HuH-7 (cell line): ENCODE results near the gene PDK4.
"Not testable (repeated sequence)": the region's sequence is repeated elsewhere in the genome, so short reads cannot be mapped to it uniquely, and the experiment has no call there.

Experiments
- DNase-seq: peaks from one replicate; pipeline ENCODE4 v3.0.0; 2011; ENCODE audit warnings: low spot score

Gene PDK4

DNA sequence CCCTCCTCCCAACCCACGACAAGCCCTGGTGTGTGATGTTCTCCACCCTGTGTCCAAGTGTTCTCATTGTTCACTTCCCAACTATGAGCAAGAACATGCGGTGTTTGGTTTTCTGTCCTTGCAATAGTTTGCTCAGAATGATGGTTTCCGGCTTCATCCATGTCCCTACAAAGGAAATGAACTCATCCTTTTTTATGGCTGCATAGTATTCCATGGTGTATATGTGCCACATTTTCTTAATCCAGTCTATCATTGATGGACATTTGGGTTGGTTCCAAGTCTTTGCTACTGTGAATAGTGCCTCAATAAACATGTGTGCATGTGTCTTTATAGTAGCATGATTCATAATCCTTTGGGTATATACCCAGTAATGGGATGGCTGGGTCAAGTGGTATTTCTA, 8.5 kb upstream of the PDK4 start:
- not testable (repeated sequence) for DNase-seq

DNA sequence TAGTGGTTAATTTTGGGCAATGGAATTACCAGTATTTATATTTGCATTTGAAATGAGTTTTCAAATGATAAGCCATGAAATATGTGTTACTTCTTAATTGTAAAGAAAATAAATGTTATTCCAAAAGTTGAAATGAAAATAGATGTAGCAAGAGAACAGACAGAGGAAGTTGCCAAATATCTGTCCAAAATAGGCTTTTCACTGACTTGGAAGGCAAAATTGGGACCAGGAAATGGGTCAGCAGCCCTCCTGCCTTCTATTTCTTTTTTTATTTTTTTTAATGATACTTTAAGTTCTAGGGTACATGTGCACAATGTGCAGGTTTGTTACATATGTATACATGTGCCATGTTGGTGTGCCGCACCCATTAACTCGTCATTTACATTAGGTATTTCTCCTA, 8.1 kb upstream of the PDK4 start:
- DNase-seq, result not testable (repeated sequence)

DNA sequence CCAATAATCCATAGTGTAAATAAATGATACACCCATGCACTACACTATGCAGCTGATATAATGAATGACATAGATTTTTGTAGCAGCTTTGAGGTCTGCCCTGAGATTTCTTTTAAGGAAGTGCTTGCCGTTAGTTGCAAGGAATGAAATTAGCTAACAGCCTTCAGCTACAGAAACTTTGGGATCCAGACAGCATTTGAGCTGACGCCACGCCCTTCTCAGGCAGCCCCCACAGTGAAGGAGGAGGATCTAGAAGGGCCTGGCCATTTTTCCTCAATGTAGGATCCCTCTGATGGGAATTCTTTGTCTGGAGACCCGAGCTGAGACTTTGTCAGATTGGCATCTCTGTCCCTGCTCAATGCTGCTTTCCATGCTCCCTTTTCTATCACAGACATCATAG, 6.1 kb upstream of the PDK4 start:
- DNase-seq, result no peak

DNA sequence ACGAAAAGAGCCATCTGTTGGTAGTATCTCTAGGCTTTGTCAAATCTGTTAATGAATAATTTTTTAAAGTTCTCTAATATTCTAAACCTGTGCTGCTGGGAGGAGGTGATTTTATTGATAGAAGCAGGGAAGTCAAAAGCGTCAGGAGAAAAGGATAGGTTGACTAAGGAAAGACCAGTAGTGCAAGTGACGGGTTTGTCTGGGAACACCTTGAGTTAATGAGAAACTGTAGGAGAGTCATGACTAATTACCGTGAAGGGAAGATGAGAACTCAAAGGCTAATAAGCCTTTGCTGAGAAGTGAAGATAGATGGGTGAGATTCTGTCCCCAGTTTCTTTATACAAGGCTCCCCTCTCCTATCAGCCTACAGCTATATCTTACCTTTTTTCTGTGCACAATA, 5.0 kb upstream of the PDK4 start:
- no peak for DNase-seq

DNA sequence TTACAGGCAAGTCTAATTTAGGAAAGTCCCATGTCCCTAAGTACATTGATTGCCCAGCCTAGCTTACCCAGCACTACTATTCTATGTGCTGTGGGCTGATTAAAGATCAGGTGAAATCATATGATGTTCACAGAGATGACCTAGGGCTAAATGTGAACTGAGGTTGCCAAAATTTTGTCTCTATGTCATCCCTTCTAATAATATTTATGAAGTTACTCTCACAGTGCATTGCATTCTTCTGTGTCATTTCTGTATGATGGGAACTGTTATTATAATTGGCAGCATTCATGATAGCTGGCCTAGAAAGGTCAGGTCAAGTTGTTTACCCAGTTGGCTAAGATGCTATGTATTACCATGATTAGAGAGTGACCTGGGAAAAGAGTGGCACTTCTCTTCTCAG, 2.8 kb upstream of the PDK4 start:
- no peak for DNase-seq

DNA sequence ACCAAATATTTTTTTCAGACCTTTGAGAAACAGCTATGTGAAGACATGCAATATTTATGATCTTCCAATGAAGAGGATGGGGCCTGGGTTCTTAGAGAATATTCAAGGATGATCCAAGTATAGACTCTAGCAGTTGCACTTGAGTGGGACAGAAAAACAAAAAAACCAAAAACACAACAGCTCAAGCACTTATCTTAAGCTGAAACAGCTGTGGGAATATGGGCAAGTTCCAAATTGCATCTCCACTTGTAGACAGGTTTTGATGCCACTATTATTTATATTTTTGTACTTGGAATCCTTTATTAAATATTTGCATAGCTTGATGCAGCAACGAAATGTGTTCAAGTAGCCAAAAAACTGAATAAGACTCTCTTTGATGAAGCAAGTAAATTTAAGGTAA, 2.2 kb upstream of the PDK4 start:
- no peak for DNase-seq

DNA sequence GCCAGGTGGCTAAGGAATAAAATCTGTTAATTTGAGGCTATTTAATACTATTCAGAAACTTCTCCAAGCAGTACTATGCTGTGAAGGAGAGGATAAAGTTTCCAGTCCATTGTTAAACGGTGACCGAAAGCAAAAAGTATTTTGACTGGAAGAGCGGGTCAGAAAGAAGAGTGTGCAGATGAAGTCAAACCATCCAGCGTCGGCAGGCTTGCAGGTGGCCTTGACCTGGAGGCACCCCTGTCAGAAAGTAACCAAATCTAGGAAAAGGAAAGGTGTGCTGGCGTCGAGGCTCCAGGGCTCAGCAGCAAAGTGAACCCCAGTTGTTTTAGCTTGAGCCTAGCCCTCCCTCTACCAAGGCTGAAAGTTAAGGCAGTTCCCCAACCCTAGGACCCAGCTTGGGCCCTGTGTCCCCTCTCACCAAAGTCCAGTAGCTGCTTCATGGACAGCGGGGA, 544 bp downstream of the PDK4 start:
- no peak for DNase-seq

DNA sequence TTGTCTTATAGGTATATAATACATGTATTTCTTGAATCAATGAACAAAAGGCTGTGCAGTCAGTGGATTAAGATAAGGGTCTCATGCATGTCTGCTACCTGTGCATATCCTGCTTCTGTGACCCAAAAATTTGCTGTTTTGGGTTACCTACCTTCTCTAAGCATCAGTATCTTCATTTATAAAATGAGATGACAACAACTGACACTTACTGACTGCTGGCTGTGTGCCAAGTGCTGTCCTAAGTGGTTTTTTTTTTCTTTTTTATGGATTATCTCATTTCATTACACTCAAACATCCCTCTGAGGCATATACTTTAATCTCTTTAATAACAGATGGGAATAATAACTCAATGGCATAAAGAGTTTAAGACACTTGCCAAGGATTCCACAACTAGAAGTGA, 2.1 kb downstream of the PDK4 start:
- no peak for DNase-seq

DNA sequence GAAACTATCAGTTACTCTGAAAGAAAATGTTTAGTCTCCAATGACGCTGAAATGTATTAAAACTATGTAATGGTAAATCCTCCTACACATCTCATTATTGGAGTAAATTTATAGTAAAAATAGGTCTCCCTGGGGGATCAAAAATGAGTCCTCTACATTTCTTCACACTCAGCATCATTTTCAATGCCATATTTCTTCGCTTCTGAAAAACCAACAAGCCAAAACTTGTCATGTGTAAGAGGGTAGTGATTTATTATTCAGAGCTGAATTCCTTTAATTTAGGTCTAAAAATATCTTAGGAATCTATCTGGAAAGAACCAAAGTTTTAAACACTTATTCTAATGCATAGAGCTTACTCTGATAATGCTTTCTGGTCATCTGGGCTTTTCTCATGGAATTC, 3.0 kb downstream of the PDK4 start:
- no peak for DNase-seq

DNA sequence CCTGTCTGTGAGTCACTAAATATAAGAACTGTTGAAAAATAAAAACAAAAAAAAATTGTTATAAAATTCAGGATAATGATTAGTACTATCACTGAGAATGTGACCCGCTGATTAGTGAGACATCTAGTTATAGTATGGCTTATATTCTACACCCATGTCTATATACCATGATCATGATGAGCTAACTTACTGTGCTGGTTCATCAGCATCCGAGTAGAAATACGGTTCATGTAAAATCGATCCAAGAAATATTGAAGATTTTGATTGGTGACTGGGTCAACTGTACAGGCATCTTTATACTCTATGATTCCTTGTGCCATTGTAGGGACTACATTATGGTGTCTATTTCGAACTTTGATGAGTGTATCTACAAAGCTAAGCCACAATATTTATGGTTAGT, 3.7 kb downstream of the PDK4 start:
- DNase-seq, result no peak

DNA sequence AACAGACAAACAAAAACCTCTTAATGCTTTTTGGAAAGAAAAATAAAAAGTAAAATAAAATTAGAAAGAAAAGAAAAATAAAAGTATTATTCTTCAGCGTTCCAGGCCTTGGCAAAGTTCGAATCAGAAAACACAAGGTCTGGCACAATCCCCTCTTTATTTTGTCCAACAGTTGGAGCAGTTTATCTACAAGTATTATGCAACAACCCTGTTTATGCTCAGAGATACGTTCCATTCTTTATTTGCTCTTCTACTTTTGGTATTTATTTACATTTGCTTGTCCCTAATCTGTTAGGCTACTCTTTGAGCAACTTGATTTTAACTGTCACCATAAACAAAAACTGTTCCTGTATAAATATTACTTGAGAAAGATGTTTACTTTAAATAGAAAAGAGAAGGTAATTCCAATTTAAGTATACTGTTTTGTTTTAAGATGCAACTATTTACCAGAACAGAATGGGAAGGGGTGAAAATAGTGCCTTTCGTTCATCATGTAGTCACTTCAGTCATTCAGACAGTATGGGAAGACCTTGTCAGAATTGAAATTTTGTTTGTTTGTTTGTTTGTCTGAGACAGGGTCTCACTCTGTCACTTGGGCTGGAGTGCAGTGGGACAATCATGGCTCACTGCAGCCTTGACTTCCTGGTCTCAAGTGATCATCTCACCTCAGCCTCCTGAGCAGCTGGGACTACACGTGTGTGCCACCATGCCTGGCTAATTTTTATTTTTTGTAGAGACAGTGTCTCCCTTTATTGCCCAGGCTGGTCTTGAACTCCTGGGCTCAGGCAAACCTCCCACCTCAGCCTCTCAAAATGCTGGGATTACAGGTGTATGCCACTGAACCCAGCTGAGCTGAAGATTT, 5.7 kb downstream of the PDK4 start:
- peak; percentile 54 for DNase-seq

DNA sequence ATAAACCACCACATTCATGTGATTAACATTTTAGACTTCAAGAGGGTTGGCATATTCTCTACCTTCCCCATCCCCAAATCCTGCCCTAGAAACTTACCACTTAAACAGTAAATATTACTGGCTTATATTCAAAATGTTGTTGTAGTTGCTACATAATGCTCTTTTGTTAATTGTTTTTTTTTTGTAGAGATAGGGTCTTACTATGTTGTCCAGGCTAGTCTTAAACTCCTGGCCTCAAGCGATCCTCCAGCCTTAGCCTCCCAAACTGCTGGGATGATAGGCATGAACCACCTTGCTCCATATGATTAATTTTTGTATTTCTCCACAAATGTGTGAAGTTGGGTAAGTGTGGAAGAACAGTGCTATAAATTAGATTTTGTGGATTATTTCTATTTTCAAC, 6.5 kb downstream of the PDK4 start:
- no peak for DNase-seq

DNA sequence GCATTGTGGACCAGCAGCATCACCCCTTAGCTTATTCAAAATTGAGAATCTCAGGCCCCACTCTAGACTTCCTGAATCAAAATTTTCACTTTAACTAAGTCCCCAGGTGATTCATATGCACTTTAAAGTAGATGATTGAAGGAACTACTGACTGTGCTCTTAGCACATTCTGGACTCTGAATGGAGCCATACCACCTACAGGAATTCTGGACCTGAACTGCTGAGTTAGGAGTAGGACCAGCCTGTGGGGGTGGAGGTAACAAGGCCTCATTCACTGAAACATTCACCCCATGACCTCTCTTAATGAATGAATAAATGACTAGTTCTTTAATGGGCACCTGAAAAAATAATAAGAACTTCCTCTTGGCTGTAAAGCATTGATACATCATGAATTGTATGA, 7.3 kb downstream of the PDK4 start:
- DNase-seq, result no peak

DNA sequence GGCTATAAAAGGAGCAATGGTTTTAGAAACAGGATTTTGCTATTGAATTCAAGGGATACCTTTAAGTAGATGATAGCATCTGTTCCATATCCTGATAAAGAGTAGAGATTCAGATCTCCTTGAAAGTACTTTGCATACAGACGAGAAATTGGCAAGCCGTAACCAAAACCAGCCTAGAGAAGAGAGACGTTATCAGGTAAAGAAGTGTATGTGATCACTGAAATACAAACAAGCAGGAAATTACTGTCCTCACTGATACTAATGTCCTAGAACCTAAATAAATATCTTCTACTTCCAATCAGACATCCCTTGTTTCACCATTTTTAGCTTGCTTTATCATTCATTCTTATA, 9.4 kb downstream of the PDK4 start:
- DNase-seq, result no peak

DNA sequence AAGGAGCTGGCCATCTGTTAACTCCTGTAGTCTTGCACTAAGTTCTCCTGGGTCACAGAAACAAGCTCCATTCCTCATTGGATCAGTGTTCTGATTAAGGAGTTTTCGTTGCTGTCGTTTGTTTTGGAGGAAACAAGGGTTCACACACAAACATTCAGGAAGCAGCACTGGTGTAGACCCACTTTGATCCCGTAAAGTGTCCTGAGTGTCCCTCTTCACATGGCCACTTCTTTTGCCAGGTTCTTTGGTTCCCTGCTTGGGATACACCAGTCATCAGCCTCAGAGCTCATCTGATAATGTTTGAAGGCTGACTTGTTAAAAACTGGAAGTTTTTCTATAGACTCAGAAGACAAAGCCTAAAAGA, 10.9 kb downstream of the PDK4 start:
- no peak for DNase-seq

DNA sequence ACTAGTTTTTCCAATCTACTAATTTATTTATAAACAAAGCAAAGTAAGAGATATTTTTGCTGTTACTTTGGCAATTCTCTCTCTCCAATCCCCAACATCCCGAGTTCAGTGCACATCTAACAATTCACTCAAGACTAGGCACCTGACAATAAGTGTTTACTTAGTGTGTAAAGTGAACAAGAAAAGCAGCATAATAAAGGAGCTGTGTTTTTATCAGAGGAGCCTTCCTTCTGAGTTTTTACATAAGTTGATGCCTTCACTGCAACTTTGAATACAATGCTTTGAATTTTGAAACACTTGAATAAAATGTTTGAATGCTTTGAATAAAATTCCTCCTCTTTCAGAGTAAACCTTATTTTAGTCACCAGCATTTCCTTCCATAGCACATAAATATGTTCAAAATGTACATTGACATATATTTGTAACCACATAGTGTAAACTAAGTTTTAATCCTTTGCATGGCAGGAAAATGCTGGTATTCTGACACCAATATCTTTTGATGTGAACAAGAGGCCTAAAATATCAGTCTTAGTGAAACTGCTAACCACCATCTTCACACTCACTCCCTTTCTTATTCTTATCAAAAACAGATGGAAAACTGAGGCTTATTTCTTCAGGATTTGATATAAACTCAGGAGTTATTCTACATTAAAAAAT, 11.4 kb downstream of the PDK4 start:
- no peak for DNase-seq

DNA sequence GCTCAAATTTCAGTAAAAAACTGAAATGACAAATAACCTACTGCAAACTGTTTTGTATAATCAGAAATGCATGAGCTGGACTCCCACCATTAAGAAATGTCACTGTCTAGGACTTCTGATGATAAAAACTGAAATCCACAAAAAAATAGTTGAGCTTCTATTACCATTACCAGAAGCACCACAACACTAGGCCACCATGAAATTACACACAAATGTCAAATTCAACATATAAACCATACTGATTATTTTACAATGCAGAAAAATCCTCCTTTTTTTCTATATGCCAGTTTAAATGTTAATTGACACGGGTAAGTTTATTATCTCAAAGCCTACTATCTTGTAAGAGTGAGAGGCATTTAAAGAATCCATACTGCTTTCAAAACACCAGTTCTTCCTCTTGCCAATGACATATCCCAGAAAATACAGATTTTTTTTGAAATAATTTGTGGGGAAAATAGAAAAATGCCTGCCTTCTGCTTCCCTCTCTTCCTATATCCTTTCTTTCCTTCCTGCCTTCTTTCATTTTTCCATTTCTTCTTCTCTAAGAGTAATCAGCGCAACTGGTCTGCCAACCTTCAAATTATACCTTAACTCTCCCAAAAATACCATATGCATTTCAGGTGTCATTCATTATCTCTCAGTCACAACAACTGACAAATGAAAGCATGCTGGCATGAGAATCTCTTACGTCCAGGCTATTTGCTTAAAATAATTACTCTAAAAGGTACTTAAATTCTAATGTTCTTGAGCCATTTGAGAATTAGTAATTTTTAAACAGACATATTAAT, 12.3 kb downstream of the PDK4 start:
- no peak for DNase-seq

DNA sequence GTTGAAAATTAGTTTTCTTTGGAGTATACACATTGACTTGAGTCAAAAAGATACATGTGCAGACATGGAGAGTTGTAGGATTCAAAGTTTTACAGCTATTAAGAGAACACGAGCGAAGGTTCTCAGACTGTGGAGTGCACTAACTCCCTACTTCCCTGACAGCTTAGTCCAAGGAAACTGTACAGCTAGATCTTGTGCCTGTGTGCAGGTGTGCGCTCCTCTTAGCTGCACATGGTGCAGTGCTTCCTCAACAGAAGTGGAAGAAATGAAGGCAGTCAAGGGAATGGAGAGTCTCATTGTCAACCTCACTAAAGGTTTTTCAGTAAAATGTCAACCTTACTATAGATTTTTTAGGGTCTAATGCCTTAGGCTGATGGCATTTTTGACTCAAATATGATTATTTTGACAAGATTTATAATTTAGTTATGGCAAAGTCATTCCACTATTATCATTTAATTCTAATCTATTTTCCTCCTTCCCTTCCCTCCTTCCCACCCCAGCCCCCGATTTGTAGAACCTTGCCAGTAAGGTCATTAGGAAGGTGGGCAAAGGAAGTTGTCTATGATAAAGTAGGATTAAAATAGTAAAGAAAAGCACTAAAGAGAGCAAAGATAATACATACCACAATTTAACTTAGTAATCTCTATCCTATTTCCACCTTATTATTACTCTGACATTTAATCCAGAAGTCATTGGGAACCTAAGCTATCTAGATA, 13.6 kb downstream of the PDK4 start:
- no peak for DNase-seq

DNA sequence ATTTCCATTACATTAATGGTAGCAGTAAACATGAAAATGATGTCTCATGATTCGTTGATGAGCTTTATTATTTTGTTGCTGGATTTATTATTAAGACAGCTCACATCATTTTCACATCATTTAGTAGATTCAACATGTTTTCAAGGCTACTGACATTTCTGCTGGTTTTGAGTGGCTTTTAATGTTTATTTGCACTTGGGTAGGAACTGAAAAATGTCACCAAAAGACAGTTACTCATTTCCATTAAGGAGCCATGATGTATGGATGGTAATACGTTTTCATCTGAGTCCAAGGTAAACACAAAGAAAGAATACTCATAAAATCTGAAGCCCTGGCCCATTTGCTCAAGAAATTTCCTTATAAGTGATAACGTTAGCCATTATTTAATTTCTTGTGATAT, 14.8 kb downstream of the PDK4 start:
- no peak for DNase-seq

DNA sequence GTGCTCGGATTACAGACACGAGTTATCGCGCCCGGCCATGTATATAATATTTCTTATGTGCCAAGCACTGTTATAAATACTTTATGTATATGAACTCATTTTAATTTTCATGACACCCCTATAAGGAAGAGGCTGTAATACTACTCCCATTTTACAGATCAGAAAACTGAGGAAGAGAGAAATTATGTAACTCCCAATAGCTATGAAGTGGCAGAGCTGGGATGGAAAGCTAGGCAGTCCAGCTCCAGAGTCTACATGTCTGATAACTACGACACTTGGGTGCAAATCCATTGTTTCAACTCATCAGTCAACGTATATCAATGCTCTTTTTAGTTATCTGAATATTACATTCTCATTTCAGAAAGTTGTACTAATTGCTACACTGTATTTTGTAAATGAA, 17.0 kb downstream of the PDK4 start:
- DNase-seq, result no peak

DNA sequence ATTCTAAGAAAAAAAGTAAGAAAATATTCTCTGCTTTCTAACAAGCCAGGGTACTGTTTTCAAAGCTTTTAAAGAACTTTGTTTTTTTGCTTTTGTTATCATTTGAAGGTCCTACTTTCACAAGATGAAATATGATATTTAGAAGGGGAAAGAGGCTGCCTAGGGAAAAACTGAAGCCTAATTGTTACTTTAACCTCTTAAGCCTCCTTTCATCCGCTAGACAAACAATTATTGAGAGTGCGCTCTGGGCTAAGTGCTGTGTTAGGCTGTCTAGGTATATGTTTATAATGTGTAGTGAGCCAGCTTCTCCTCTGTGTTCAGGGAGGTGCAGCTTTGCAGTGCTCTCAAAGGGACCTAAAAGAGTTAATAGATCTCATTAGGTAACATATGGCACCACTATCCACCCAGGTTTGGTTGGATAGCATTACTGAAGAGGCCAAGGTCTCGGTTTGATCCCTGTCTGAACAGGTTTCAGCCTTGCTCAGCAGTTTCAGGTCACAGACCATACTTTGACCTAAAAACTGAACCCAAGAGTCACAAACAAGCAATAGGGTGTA, 17.9 kb downstream of the PDK4 start:
- DNase-seq, result no peak

DNA sequence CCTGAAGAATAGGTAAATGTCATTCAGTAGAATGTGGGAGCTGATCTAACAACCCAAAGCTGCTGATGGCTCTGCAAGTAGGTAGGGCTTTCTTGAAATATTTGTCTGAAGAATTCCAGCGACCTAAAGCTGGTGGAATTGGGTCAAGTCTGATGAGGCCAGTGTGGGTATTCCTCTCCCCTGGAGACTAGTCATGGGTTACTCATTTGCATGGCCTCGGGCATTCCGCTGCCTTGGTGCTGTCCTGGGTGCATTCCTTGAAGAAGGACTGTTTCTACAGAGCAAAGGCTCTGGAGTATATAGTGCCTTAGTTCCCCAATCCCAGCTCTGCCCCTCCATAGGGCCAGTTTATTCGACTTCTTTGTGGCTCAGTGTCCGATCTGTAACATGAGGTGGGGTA, 19.2 kb downstream of the PDK4 start:
- no peak for DNase-seq
